HG02588 (cell line): ENCODE results near the gene NEGR1.

Source experiments
- ATAC-seq: cut with Tn5 transposase; IDR thresholded peaks from one replicate; pipeline ENCODE4 v1.9.1; 2021; ENCODE audit warnings: mild to moderate bottlenecking, moderate library complexity; ENCODE audit not compliant: unreplicated experiment

Gene NEGR1

GRCh38 chr1:72122099-72122880 lies 160.0 kb downstream of the NEGR1 start:
- no peak for ATAC-seq

GRCh38 chr1:72119491-72119890 lies 162.8 kb downstream of the NEGR1 start:
- no peak for ATAC-seq

- ATAC-seq, result no peak
Measured at GRCh38 chr1:72117621-72118020, 164.7 kb downstream of the NEGR1 start.

GRCh38 chr1:72115290-72115689 lies 167.0 kb downstream of the NEGR1 start:
- ATAC-seq, result no peak

GRCh38 chr1:72111662-72112061 lies 170.7 kb downstream of the NEGR1 start:
- no peak for ATAC-seq

GRCh38 chr1:72109916-72110315 lies 172.4 kb downstream of the NEGR1 start:
- ATAC-seq, result no peak

GRCh38 chr1:72105201-72105600 lies 177.1 kb downstream of the NEGR1 start:
- ATAC-seq, result no peak

- no peak for ATAC-seq
Measured at GRCh38 chr1:72101840-72102632, 180.3 kb downstream of the NEGR1 start.

GRCh38 chr1:72100771-72101170 lies 181.6 kb downstream of the NEGR1 start:
- no peak for ATAC-seq

- ATAC-seq, result no peak
Measured at GRCh38 chr1:72097851-72098570, 184.3 kb downstream of the NEGR1 start.

- ATAC-seq, result no peak
Measured at GRCh38 chr1:72094209-72094608, 188.1 kb downstream of the NEGR1 start.

- ATAC-seq, result no peak
Measured at GRCh38 chr1:72086394-72086793, 195.9 kb downstream of the NEGR1 start.

GRCh38 chr1:72075425-72075824 lies 206.9 kb downstream of the NEGR1 start:
- no peak for ATAC-seq

- no peak for ATAC-seq
Measured at GRCh38 chr1:72066431-72066830, 215.9 kb downstream of the NEGR1 start.

GRCh38 chr1:72064196-72065075 lies 217.9 kb downstream of the NEGR1 start:
- ATAC-seq, result no peak

- ATAC-seq, result no peak
Measured at GRCh38 chr1:72063364-72064044, 218.8 kb downstream of the NEGR1 start.

- no peak for ATAC-seq
Measured at GRCh38 chr1:72062584-72062983, 219.8 kb downstream of the NEGR1 start.

GRCh38 chr1:72060466-72061245 lies 221.7 kb downstream of the NEGR1 start:
- ATAC-seq, result no peak

GRCh38 chr1:72056516-72056915 lies 225.8 kb downstream of the NEGR1 start:
- ATAC-seq, result no peak
